Measurements from ENCODE around the gene EIF3B. TPM values are rescaled to one million over a fixed set of nuclear protein-coding genes. Genes with fewer than 3 reads are reported as not detected.

The EIF3B gene
- total and polyA plus RNA-seq, 2 donors = 86.0 to 115 TPM

DNA sequence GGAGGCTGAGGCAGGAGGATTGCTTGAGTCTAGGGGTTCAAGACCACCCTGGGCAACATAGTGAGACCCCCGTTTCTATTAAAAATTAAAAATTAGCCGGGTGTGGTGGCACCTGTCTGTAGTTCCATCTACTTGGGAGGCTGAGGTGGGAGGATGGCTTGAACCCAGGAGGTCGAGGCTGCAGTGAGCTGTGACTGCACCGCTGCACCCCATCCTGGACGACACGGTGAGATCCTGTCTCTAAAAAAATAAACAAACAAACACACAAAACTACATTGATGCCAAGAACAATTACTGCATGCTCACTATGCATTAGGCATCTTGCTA lies 48.0 kb downstream of the EIF3B start:
- peaks cover 0 to 3% of the 10 kb centered on the region in 2 donors for H3K36me3 ChIP-seq (ENCODE audit: control insufficient read depth in 2 of 2, insufficient read depth in 2 of 2, low read length in 1 of 2)
- 75% methylated on average over 6 of the region's 6 CpGs for WGBS
- no peak for DNase-seq (ENCODE audit: low read depth in 6 of 9, low spot score in 9 of 9)
- H3K27ac ChIP-seq (ENCODE audit: low read depth in 1 of 2, low read length in 1 of 2) = no peak overlapping the region
- H3K4me3 ChIP-seq (ENCODE audit: low read length in 2 of 2) = peak overlapping the region; percentile 51 to 73
- peaks cover 26 to 50% of the 10 kb centered on the region in 2 donors for H3K4me1 ChIP-seq (ENCODE audit: control insufficient read depth in 2 of 2, insufficient read depth in 2 of 2, low read length in 2 of 2)
- peaks cover 2 to 21% of the 10 kb centered on the region in 2 donors for H3K27me3 ChIP-seq (ENCODE audit: control insufficient read depth in 2 of 2, insufficient read depth in 1 of 2, low read length in 1 of 2)
- no peaks in the 10 kb centered on the region for H3K9me3 ChIP-seq (ENCODE audit: control insufficient read depth in 2 of 2, insufficient read depth in 1 of 2, low read length in 1 of 2)

GRCh38 chr7:2403014-2403717 lies 48.5 kb downstream of the EIF3B start, which contains the start of gene CHST12:
TSS of gene CHST12 (plus strand) at chr7:2403611. CDS start at chr7:2432640, 29,029 bp downstream.
- peaks cover 26 to 55% of the 10 kb centered on the region in 2 donors for H3K4me1 ChIP-seq (ENCODE audit: control insufficient read depth in 2 of 2, insufficient read depth in 2 of 2, low read length in 2 of 2)
- peak; percentile 63 to 93 (median 88) for DNase-seq (ENCODE audit: low read depth in 6 of 9, low spot score in 9 of 9)
- H3K36me3 ChIP-seq (ENCODE audit: control insufficient read depth in 2 of 2, insufficient read depth in 2 of 2, low read length in 1 of 2) = peaks cover 0 to 3% of the 10 kb centered on the region in 2 donors
- peak within 1 kb of the TSS; percentile 58 to 59 for H3K27ac ChIP-seq (ENCODE audit: low read depth in 1 of 2, low read length in 1 of 2)
- WGBS = 2% methylated on average over 89 of the region's 89 CpGs
- peaks cover 2 to 21% of the 10 kb centered on the region in 2 donors for H3K27me3 ChIP-seq (ENCODE audit: control insufficient read depth in 2 of 2, insufficient read depth in 1 of 2, low read length in 1 of 2)
- H3K4me3 ChIP-seq (ENCODE audit: low read length in 2 of 2) = peak within 1 kb of the TSS; percentile 65 to 73
- H3K9me3 ChIP-seq (ENCODE audit: control insufficient read depth in 2 of 2, insufficient read depth in 1 of 2, low read length in 1 of 2) = no peaks in the 10 kb centered on the region

DNA sequence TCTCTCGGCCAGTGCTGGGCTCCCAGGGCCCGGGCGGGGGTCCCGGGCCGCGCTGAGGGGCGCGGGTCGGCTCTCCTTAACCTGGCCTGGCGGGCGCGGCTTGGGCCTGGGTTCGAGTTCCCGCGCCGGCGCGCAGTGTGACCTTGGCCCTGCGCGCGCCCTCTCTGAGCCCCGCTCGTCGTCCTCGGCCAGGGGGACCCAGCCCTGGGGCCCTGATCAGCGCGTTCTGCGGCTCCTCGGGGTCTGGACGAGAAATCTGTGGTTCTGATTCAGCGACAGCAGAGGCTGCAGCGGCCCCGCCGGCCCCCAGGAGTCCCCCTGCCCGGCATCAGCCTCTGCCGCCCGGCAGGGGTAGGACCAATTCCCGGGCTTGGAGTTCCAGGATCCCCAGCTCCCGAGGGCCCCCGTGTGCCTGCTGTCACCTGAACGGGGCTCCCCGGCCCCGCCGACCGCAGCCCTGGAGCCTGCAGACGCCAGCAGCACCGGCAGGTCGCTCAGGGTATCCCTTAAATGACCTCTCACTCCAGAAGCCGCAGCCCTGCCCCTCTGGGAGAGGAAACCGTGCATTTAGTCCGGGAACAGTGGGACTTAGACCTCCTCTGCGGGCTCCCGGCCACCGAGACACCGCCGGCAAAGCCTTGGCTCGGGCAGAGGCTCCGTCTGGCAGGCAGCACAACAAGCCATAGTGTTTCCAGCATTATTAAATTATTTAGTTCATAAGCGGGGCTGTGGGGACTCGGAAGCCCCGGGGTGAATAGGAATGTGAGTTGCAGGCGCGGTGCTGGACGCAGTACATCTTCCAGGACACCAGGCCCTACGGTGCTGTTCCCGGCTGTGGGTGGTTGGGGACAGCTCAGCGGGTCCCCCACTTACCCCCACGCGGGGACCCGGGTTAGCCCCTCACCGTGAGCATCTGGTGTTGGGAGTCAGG lies 49.4 kb downstream of the EIF3B start:
- peak overlapping the region; percentile 65 to 73 for H3K4me3 ChIP-seq (ENCODE audit: low read length in 2 of 2)
- H3K27ac ChIP-seq (ENCODE audit: low read depth in 1 of 2, low read length in 1 of 2) = peak overlapping the region; percentile 10 to 18
- peaks cover 2 to 21% of the 10 kb centered on the region in 2 donors for H3K27me3 ChIP-seq (ENCODE audit: control insufficient read depth in 2 of 2, insufficient read depth in 1 of 2, low read length in 1 of 2)
- H3K4me1 ChIP-seq (ENCODE audit: control insufficient read depth in 2 of 2, insufficient read depth in 2 of 2, low read length in 2 of 2) = peaks cover 26 to 63% of the 10 kb centered on the region in 2 donors
- peak in 1 of 9 donors; percentile 52 for DNase-seq (ENCODE audit: low read depth in 6 of 9, low spot score in 9 of 9)
- peaks cover 0 to 3% of the 10 kb centered on the region in 2 donors for H3K36me3 ChIP-seq (ENCODE audit: control insufficient read depth in 2 of 2, insufficient read depth in 2 of 2, low read length in 1 of 2)
- 2% methylated on average over 71 of the region's 71 CpGs for WGBS
- H3K9me3 ChIP-seq (ENCODE audit: control insufficient read depth in 2 of 2, insufficient read depth in 1 of 2, low read length in 1 of 2) = no peaks in the 10 kb centered on the region

- peak in 1 of 9 donors; percentile 31 for DNase-seq (ENCODE audit: low read depth in 6 of 9, low spot score in 9 of 9)
- H3K4me3 ChIP-seq (ENCODE audit: low read length in 2 of 2) = peak overlapping the region; percentile 65 to 73
- no peaks in the 10 kb centered on the region for H3K9me3 ChIP-seq (ENCODE audit: control insufficient read depth in 2 of 2, insufficient read depth in 1 of 2, low read length in 1 of 2)
- peaks cover 26 to 67% of the 10 kb centered on the region in 2 donors for H3K4me1 ChIP-seq (ENCODE audit: control insufficient read depth in 2 of 2, insufficient read depth in 2 of 2, low read length in 2 of 2)
- 31% methylated on average over 12 of the region's 12 CpGs for WGBS
- peaks cover 2 to 21% of the 10 kb centered on the region in 2 donors for H3K27me3 ChIP-seq (ENCODE audit: control insufficient read depth in 2 of 2, insufficient read depth in 1 of 2, low read length in 1 of 2)
- H3K27ac ChIP-seq (ENCODE audit: low read depth in 1 of 2, low read length in 1 of 2) = no peak overlapping the region
- H3K36me3 ChIP-seq (ENCODE audit: control insufficient read depth in 2 of 2, insufficient read depth in 2 of 2, low read length in 1 of 2) = peaks cover 0 to 3% of the 10 kb centered on the region in 2 donors
Measured at GRCh38 chr7:2404714-2405119, 50.1 kb downstream of the EIF3B start.

DNA sequence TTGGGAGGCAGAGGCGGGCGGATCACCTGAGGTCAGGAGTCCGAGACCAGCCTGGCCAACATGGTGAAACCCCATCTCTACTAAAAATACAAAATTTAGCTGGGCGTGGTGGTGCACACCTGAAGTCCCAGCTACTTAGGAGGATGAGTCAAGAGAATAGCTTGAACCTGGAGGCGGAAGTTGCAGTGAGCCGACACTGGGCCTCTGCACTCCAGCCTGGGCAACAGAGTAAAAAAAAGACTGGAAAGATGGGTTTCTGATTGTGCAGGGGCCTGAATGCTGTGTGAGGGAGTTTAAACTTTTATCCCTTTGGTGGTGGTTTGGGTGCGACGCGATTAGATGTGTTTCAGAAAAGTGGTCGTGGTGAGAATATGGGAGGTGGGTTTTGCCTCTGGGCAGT lies 50.6 kb downstream of the EIF3B start:
- Histone ChIP-seq H3K27me3 (ENCODE audit: control insufficient read depth in 2 of 2, insufficient read depth in 1 of 2, low read length in 1 of 2) (peaks cover 2 to 21% of the 10 kb centered on the region in 2 donors), H3K27ac (ENCODE audit: low read depth in 1 of 2, low read length in 1 of 2) (no peak overlapping the region), H3K9me3 (ENCODE audit: control insufficient read depth in 2 of 2, insufficient read depth in 1 of 2, low read length in 1 of 2) (no peaks in the 10 kb centered on the region), H3K4me3 (ENCODE audit: low read length in 2 of 2) (peak overlapping the region in 1 of 2 donors; percentile 1), H3K4me1 (ENCODE audit: control insufficient read depth in 2 of 2, insufficient read depth in 2 of 2, low read length in 2 of 2) (peaks cover 21 to 67% of the 10 kb centered on the region in 2 donors), H3K36me3 (ENCODE audit: control insufficient read depth in 2 of 2, insufficient read depth in 2 of 2, low read length in 1 of 2) (peaks cover 0 to 3% of the 10 kb centered on the region in 2 donors)
- no peak for DNase-seq (ENCODE audit: low read depth in 6 of 9, low spot score in 9 of 9)
- 73% methylated on average over 10 of the region's 10 CpGs for WGBS

DNA sequence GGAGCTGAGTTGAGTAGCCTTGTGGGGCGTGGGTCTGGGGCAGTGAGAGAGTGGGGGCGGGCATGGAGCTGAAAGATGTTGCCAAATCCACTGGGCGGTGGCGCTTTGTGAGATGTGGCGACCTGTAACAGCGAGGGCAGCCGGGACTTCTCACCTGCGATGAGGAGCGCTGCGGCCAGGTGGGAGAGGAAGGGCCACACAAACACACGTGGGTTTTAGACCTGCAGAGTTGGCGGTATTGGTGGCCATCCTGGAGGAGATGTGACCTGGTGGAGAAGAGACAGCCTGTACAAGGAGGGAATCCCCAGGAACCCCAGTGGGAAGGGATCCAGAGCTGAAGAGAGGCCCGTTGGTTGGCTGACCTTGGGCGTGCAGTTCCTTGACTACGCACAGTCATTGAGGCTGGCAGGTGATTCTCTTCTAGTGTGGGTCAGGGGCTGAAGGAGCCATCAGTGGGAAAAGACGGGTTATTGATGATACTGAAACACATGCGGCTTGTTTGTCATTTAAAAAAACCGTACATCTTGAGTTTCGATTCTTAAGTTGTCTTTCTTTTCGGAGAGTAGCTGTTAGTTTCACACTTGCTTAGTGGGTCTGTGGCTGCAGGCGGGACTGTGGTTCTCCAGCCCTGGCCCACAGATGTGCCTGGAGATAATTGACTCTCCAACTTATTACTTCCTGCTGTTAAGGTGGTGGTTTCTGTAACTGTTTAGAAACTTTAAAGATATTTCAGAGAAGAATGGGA lies 51.1 kb downstream of the EIF3B start:
- DNase-seq (ENCODE audit: low read depth in 6 of 9, low spot score in 9 of 9) = peak in 1 of 9 donors; percentile 55
- WGBS = 24% methylated on average over 21 of the region's 21 CpGs
- peak overlapping the region; percentile 42 to 64 for H3K27ac ChIP-seq (ENCODE audit: low read depth in 1 of 2, low read length in 1 of 2)
- peaks cover 2 to 21% of the 10 kb centered on the region in 2 donors for H3K27me3 ChIP-seq (ENCODE audit: control insufficient read depth in 2 of 2, insufficient read depth in 1 of 2, low read length in 1 of 2)
- H3K4me1 ChIP-seq (ENCODE audit: control insufficient read depth in 2 of 2, insufficient read depth in 2 of 2, low read length in 2 of 2) = peaks cover 20 to 69% of the 10 kb centered on the region in 2 donors
- H3K4me3 ChIP-seq (ENCODE audit: low read length in 2 of 2) = peak overlapping the region; percentile 1 to 23
- H3K36me3 ChIP-seq (ENCODE audit: control insufficient read depth in 2 of 2, insufficient read depth in 2 of 2, low read length in 1 of 2) = peaks cover 0 to 3% of the 10 kb centered on the region in 2 donors
- no peaks in the 10 kb centered on the region for H3K9me3 ChIP-seq (ENCODE audit: control insufficient read depth in 2 of 2, insufficient read depth in 1 of 2, low read length in 1 of 2)

GRCh38 chr7:2409745-2410414 lies 55.3 kb downstream of the EIF3B start:
- peak overlapping the region in 1 of 2 donors; percentile 4 for H3K27ac ChIP-seq (ENCODE audit: low read depth in 1 of 2, low read length in 1 of 2)
- H3K4me1 ChIP-seq (ENCODE audit: control insufficient read depth in 2 of 2, insufficient read depth in 2 of 2, low read length in 2 of 2) = peaks cover 12 to 58% of the 10 kb centered on the region in 2 donors
- no peak for DNase-seq (ENCODE audit: low read depth in 6 of 9, low spot score in 9 of 9)
- no peak overlapping the region for H3K4me3 ChIP-seq (ENCODE audit: low read length in 2 of 2)
- no peaks in the 10 kb centered on the region for H3K9me3 ChIP-seq (ENCODE audit: control insufficient read depth in 2 of 2, insufficient read depth in 1 of 2, low read length in 1 of 2)
- peaks cover 2 to 9% of the 10 kb centered on the region in 2 donors for H3K27me3 ChIP-seq (ENCODE audit: control insufficient read depth in 2 of 2, insufficient read depth in 1 of 2, low read length in 1 of 2)
- peaks cover 0 to under 1% of the 10 kb centered on the region in 2 donors for H3K36me3 ChIP-seq (ENCODE audit: control insufficient read depth in 2 of 2, insufficient read depth in 2 of 2, low read length in 1 of 2)
- WGBS = 46% methylated on average over 15 of the region's 15 CpGs

DNA sequence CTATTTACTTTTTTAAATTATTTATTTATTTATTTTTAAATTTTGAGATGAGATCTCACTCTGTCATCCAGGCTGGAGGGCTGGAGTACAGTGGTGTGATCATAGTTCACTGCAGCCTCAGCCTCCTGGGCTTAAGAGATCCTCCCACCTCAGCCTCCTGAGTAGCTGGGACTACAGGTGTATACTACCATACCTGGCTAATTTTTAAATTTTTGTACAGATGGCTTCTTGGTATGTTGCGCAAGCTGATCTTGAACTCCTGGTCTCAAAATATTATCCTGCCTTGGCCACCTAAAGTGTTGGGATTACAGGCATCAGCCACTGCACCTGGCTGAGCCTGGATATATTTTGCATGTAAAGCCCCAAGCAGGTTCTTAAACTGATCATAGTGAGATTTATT lies 56.4 kb downstream of the EIF3B start:
- H3K36me3 ChIP-seq (ENCODE audit: control insufficient read depth in 2 of 2, insufficient read depth in 2 of 2, low read length in 1 of 2) = no peaks in the 10 kb centered on the region
- 98% methylated on average over 1 of the region's 1 CpG for WGBS
- no peak for DNase-seq (ENCODE audit: low read depth in 6 of 9, low spot score in 9 of 9)
- peaks cover 5 to 47% of the 10 kb centered on the region in 2 donors for H3K4me1 ChIP-seq (ENCODE audit: control insufficient read depth in 2 of 2, insufficient read depth in 2 of 2, low read length in 2 of 2)
- no peaks in the 10 kb centered on the region for H3K9me3 ChIP-seq (ENCODE audit: control insufficient read depth in 2 of 2, insufficient read depth in 1 of 2, low read length in 1 of 2)
- no peaks in the 10 kb centered on the region for H3K27me3 ChIP-seq (ENCODE audit: control insufficient read depth in 2 of 2, insufficient read depth in 1 of 2, low read length in 1 of 2)
- no peak overlapping the region for H3K27ac ChIP-seq (ENCODE audit: low read depth in 1 of 2, low read length in 1 of 2)
- no peak overlapping the region for H3K4me3 ChIP-seq (ENCODE audit: low read length in 2 of 2)

Measured in thymus (tissue), 11 donors.